Naive thymus-derived CD4-positive, alpha-beta T cell (primary cell): Measurements from ENCODE around the gene SYVN1. TPM values are rescaled to one million over a fixed set of nuclear protein-coding genes. Genes with fewer than 3 reads are reported as not detected.

Experiments used
- ATAC-seq: fragments of 150-1000 bp; cut with Tn5 transposase; 2 replicates; pipeline ENCODE4 v1.10.0; 2021; ENCODE audit warnings: mild to moderate bottlenecking, moderate library complexity
- CTCF ChIA-PET: fragments of 350-600 bp; sonication (Branson Sonifier 250); formaldehyde crosslinking; loops from one replicate; lab custom pipeline; 2021; ENCODE audit warnings: antibody characterized with exemption; lab: Charles Lee
- POLR2A ChIA-PET: fragments of 350-600 bp; sonication (Branson Sonifier 250); formaldehyde crosslinking; loops from one replicate; lab custom pipeline; 2021; ENCODE audit warnings: antibody characterized with exemption, inconsistent platforms; lab: Charles Lee
- DNase-seq, 9 donors: peaks; one replicate each; pipeline versions ENCODE4 v3.0.0 to v3.0.0-alpha.2; 2020 to 2022; ENCODE audit warnings: mixed read lengths in 1 of 9
- H3K27ac ChIP-seq: one replicate; pipeline ENCODE4 v1.7.0; 2013; ENCODE audit warnings: mild to moderate bottlenecking, low read depth, low read length, moderate library complexity
- H3K27me3 ChIP-seq, 2 donors: one replicate each; pipeline ENCODE4 v1.7.0; 2013; ENCODE audit warnings: low read length in 2 of 2, mild to moderate bottlenecking in 2 of 2, moderate library complexity in 2 of 2; ENCODE audit not compliant: control insufficient read depth in 2 of 2, insufficient read depth in 2 of 2
- H3K36me3 ChIP-seq, 3 experiments: 1 replicate in 2 of 3; 2 replicates in 1 of 3; pipeline ENCODE4 v1.7.0; 2013; ENCODE audit warnings: low read length in 3 of 3, mild to moderate bottlenecking in 3 of 3, moderate library complexity in 1 of 3; ENCODE audit not compliant: insufficient read depth in 3 of 3, control insufficient read depth in 2 of 3
- H3K4me1 ChIP-seq, 2 donors: one replicate each; pipeline ENCODE4 v1.7.0; 2013; ENCODE audit warnings: low read length in 2 of 2, mild to moderate bottlenecking in 2 of 2, moderate library complexity in 1 of 2; ENCODE audit not compliant: control insufficient read depth in 2 of 2, insufficient read depth in 2 of 2
- H3K4me3 ChIP-seq: 2 replicates; pipeline ENCODE4 v1.7.0; 2013; ENCODE audit warnings: mild to moderate bottlenecking, low read length
- H3K9me3 ChIP-seq, 3 experiments: 1 replicate in 2 of 3; 2 replicates in 1 of 3; pipeline ENCODE4 v1.7.0; 2013; ENCODE audit warnings: low read length in 3 of 3; ENCODE audit not compliant: control insufficient read depth in 2 of 3
- H3K27ac Mint-ChIP-seq, 9 donors: one replicate each; pipeline ENCODE4 v1.8.0; 2020 to 2022; ENCODE audit warnings: mixed read lengths in 9 of 9, mild to moderate bottlenecking in 8 of 9, moderate library complexity in 5 of 9, inconsistent platforms in 2 of 9
- H3K27me3 Mint-ChIP-seq, 5 donors: one replicate each; pipeline ENCODE4 v1.8.0; 2021 to 2022; ENCODE audit warnings: mixed read lengths in 5 of 5, mild to moderate bottlenecking in 1 of 5
- H3K36me3 Mint-ChIP-seq, 5 donors: one replicate each; pipeline ENCODE4 v1.8.0; 2020 to 2022; ENCODE audit warnings: mixed read lengths in 5 of 5, mild to moderate bottlenecking in 3 of 5, inconsistent platforms in 1 of 5
- H3K4me1 Mint-ChIP-seq, 7 donors: one replicate each; pipeline ENCODE4 v1.8.0; 2020 to 2022; ENCODE audit warnings: mixed read lengths in 7 of 7, mild to moderate bottlenecking in 3 of 7, inconsistent platforms in 1 of 7
- H3K4me3 Mint-ChIP-seq, 10 donors: one replicate each; pipeline ENCODE4 v1.8.0; 2020 to 2022; ENCODE audit warnings: mild to moderate bottlenecking in 10 of 10, mixed read lengths in 10 of 10, moderate library complexity in 6 of 10, inconsistent platforms in 2 of 10
- H3K9me3 Mint-ChIP-seq, 11 donors: one replicate each; pipeline ENCODE4 v1.8.0; 2020 to 2022; ENCODE audit warnings: mixed read lengths in 11 of 11, mild to moderate bottlenecking in 4 of 11, inconsistent platforms in 1 of 11, moderate library complexity in 1 of 11
- intact Hi-C, 2 donors: fragments of 100-400 bp; cut with micrococcal nuclease; formaldehyde crosslinking; loops; one replicate each; pipeline ENCODE4 v1.15.1; 2023
- polyA plus RNA-seq, 2 donors: library from polyadenylated mRNA; unstranded; fragments of 300-500 nt; fragmentation: Illumina TruSeq; gene quantifications; one replicate each; pipeline ENCODE4 v1.2.3, GENCODE V29; 2021
- total RNA-seq, 6 experiments: library from RNA in 5 of 6; stranded (reverse) in 5 of 6; gene quantifications; 1 replicate in 5 of 6; 2 replicates in 1 of 6; pipeline ENCODE4 v1.2.3 and lab custom pipeline; 2021 to 2026

Gene SYVN1
- total and polyA plus RNA-seq, 7 experiments from 2014 or later = 8.6 to 84.6 (median 67.5) TPM

- Mint-ChIP-seq H3K4me3 (no peak overlapping the region), H3K27me3 (no peaks in the 10 kb centered on the region), H3K4me1 (peaks cover 12 to 32% (median 19%) of the 10 kb centered on the region in 7 donors), H3K36me3 (peaks cover 0 to 18% (median 9%) of the 10 kb centered on the region in 5 donors), H3K27ac (peak overlapping the region in 2 of 9 donors; percentile 38 to 54), H3K9me3 (no peaks in the 10 kb centered on the region)
- ATAC-seq (no peak), DNase-seq (no peak)
- no peak overlapping the region for H3K4me3 ChIP-seq
- CTCF ChIA-PET = interaction anchor here (0.8 to 1.3 kb wide), 3 partner anchors 14 to 91 kb away, joined by 3 to 5 read pairs (median 3); partner anchors contain the start of gene ZNHIT2
- H3K9me3 ChIP-seq = no peaks in the 10 kb centered on the region
- H3K27me3 ChIP-seq = no peaks in the 10 kb centered on the region
- intact Hi-C loops = no loop called here
- POLR2A ChIA-PET = interaction anchor here (0.6 to 1.6 kb wide), 7 partner anchors 11 to 354 kb away, joined by 3 to 7 read pairs (median 3); no protein-coding TSS in a partner anchor
- H3K27ac ChIP-seq = no peak overlapping the region
- peaks cover 0 to 43% (median 6%) of the 10 kb centered on the region in 3 experiments for H3K36me3 ChIP-seq
- H3K4me1 ChIP-seq = no peaks in the 10 kb centered on the region
These were observed 30.8 kb downstream of the SYVN1 start for GRCh38 chr11:65103476-65103875.

- no peaks in the 10 kb centered on the region for H3K27me3 Mint-ChIP-seq
- no peaks in the 10 kb centered on the region for H3K27me3 ChIP-seq
- POLR2A ChIA-PET = interaction anchor here (0.5 to 1.6 kb wide), 3 partner anchors 12 to 327 kb away, joined by 3 to 7 read pairs (median 3); no protein-coding TSS in a partner anchor
- peaks cover 0 to 4% of the 10 kb centered on the region in 2 donors for H3K4me1 ChIP-seq
- peaks cover 15 to 37% (median 23%) of the 10 kb centered on the region in 7 donors for H3K4me1 Mint-ChIP-seq
- no peak overlapping the region for H3K27ac ChIP-seq
- H3K9me3 Mint-ChIP-seq = no peaks in the 10 kb centered on the region
- no peak for DNase-seq
- H3K36me3 Mint-ChIP-seq = peaks cover 0 to 22% (median 9%) of the 10 kb centered on the region in 5 donors
- H3K27ac Mint-ChIP-seq = peak overlapping the region in 2 of 9 donors; percentile 22 to 52
- intact Hi-C loops = no loop called here
- no peaks in the 10 kb centered on the region for H3K9me3 ChIP-seq
- no peak for ATAC-seq
- CTCF ChIA-PET = interaction anchor here (0.7 kb wide), 1 partner anchor 15 kb away, joined by 3 read pairs; the partner anchor contains the start of gene ZNHIT2
- H3K4me3 ChIP-seq = no peak overlapping the region
- H3K36me3 ChIP-seq = peaks cover 0 to 40% (median 7%) of the 10 kb centered on the region in 3 experiments
- H3K4me3 Mint-ChIP-seq = no peak overlapping the region
These were observed 31.9 kb downstream of the SYVN1 start for GRCh38 chr11:65102142-65103095.

- H3K9me3 ChIP-seq = no peaks in the 10 kb centered on the region
- peaks cover 0 to 29% (median 5%) of the 10 kb centered on the region in 3 experiments for H3K36me3 ChIP-seq
- ATAC-seq = no peak
- no peak overlapping the region for H3K27ac ChIP-seq
- ChIA-PET POLR2A (interaction anchor here (1.1 to 7.3 kb wide), 4 partner anchors 10 to 21 kb away, joined by 3 to 75 read pairs (median 40); partner anchors contain the start of genes FAU, MRPL49, TM7SF2 and ZNHIT2), CTCF (interaction anchor here (0.5 to 3.4 kb wide), 4 partner anchors 9 to 229 kb away, joined by 3 to 20 read pairs (median 4); no protein-coding TSS in a partner anchor)
- no peak for DNase-seq
- peaks cover 6 to 12% of the 10 kb centered on the region in 2 donors for H3K4me1 ChIP-seq
- H3K4me3 ChIP-seq = no peak overlapping the region
- no peaks in the 10 kb centered on the region for H3K27me3 ChIP-seq
- intact Hi-C loops = no loop called here
- Mint-ChIP-seq H3K27ac (no peak overlapping the region), H3K9me3 (no peaks in the 10 kb centered on the region), H3K27me3 (no peaks in the 10 kb centered on the region), H3K36me3 (peaks cover 0 to 14% (median 0%) of the 10 kb centered on the region in 5 donors), H3K4me3 (no peak overlapping the region), H3K4me1 (peaks cover 13 to 39% (median 27%) of the 10 kb centered on the region in 7 donors)
These were observed 33.5 kb downstream of the SYVN1 start for GRCh38 chr11:65100674-65101350.

- DNase-seq (no peak), ATAC-seq (no peak)
- intact Hi-C loops = loop anchor here (1.0 to 5.0 kb wide), 13 partner anchors 13 to 240 kb away; partner anchors contain the start of genes ATG2A (in 2 of the 2), CDCA5 (in 2 of the 2), SNX15 (in 2 of the 2) and ZFPL1 (in 2 of the 2)
- no peaks in the 10 kb centered on the region for H3K9me3 ChIP-seq
- Mint-ChIP-seq H3K27me3 (no peaks in the 10 kb centered on the region), H3K4me1 (peaks cover 8 to 28% (median 21%) of the 10 kb centered on the region in 7 donors), H3K4me3 (peak overlapping the region; percentile 42 to 97 (median 94)), H3K27ac (peak overlapping the region; percentile 89 to 98 (median 97)), H3K36me3 (peaks cover 0 to 8% (median 0%) of the 10 kb centered on the region in 5 donors), H3K9me3 (no peaks in the 10 kb centered on the region)
- peaks cover 0 to 10% (median 5%) of the 10 kb centered on the region in 3 experiments for H3K36me3 ChIP-seq
- ChIA-PET CTCF (no interaction called here), POLR2A (interaction anchor here (0.6 to 7.3 kb wide), 13 partner anchors 12 to 571 kb away, joined by 3 to 75 read pairs (median 4); partner anchors contain the start of genes FAU, MRPL49, SYVN1 and TM7SF2)
- peak overlapping the region; percentile 92 for H3K4me3 ChIP-seq
- H3K4me1 ChIP-seq = peaks cover 9 to 15% of the 10 kb centered on the region in 2 donors
- no peaks in the 10 kb centered on the region for H3K27me3 ChIP-seq
- H3K27ac ChIP-seq = peak overlapping the region; percentile 88
These were observed 37.4 kb downstream of the SYVN1 start for GRCh38 chr11:65096926-65097325.

DNA sequence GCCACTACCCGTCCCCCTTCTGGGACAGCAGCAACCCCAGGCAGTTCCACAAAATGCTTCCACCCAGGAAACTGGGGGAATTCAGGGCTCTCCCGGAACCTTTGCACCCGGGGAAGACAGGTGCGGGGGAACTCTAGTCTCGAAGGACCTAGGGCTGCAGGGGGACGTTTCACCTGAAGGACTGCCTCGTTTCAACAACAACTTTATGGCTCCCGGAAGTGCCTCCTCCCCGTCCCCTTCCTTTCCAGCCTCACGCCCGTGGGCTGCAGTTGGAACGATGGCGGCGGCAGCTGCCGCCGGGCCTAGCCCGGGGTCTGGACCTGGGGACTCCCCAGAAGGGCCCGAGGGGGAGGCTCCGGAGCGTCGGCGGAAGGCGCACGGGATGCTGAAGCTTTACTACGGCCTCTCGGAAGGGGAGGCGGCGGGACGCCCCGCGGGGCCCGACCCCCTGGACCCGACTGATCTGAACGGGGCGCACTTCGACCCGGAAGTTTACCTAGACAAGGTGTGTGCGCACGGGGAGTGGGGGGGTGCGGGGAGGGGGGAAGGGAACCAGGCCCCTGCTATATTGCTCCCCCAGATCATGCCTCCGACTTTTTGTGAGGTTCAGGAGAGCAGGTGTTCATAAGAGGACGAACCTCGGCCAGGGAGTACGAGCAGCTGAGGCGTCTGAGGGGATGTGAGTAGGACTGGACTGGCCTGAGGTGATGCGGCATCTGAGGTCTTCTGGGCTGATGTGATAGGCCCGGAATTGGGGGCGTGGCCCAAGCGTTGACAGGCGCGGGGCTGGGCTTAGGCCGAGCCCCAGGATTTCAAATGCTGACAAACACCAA, 38.1 kb downstream of the SYVN1 start, which contains the start of gene VPS51:
VPS51 (plus strand) TSS at position 241 of the 833 bp plus-strand sequence; CDS start at position 278, 37 bp downstream.
- Histone ChIP-seq H3K4me3 (peak within 1 kb of the TSS; percentile 92), H3K9me3 (no peaks in the 10 kb centered on the region), H3K27ac (peak within 1 kb of the TSS; percentile 88), H3K27me3 (no peaks in the 10 kb centered on the region), H3K4me1 (peaks cover 9 to 15% of the 10 kb centered on the region in 2 donors), H3K36me3 (peaks cover 0 to 9% (median 5%) of the 10 kb centered on the region in 3 experiments)
- peaks cover 0 to 8% (median 0%) of the 10 kb centered on the region in 5 donors for H3K36me3 Mint-ChIP-seq
- ATAC-seq (peak; percentile 93), DNase-seq (peak; percentile 71 to 92 (median 87))
- CTCF ChIA-PET = no interaction called here
- H3K9me3 Mint-ChIP-seq = no peaks in the 10 kb centered on the region
- POLR2A ChIA-PET = interaction anchor here (0.6 to 7.3 kb wide), 15 partner anchors 11 to 572 kb away, joined by 3 to 75 read pairs (median 4); partner anchors contain the start of genes ARL2, FAU, MRPL49 and SAC3D1
- H3K4me1 Mint-ChIP-seq = peaks cover 8 to 28% (median 19%) of the 10 kb centered on the region in 7 donors
- H3K4me3 Mint-ChIP-seq = peak within 1 kb of the TSS; percentile 83 to 97 (median 94)
- H3K27ac Mint-ChIP-seq = peak within 1 kb of the TSS; percentile 89 to 98 (median 97)
- intact Hi-C loops = loop anchor here (1.0 to 5.0 kb wide), 13 partner anchors 12 to 239 kb away; partner anchors contain the start of genes ATG2A (in 2 of the 2), CDCA5 (in 2 of the 2), SNX15 (in 2 of the 2) and ZFPL1 (in 2 of the 2)
- H3K27me3 Mint-ChIP-seq = no peaks in the 10 kb centered on the region
